Measurements from ENCODE around the gene HPCAL4.

HPCAL4 gene

GRCh38 chr1:39699419-39699818 is 8.2 kb upstream of the HPCAL4 start:
- H3K27me3 ChIP-seq (ENCODE audit: insufficient read depth, low read length): peaks cover 100% of the 10 kb centered on the region
- no peak overlapping the region for H3K9ac ChIP-seq (ENCODE audit: low read depth, low read length)
- no peaks in the 10 kb centered on the region for H3K36me3 ChIP-seq (ENCODE audit: insufficient read depth, low read depth, low read length)
- no peak overlapping the region for H3K4me3 ChIP-seq (ENCODE audit: low read length)
- no peak overlapping the region for H3K27ac ChIP-seq (ENCODE audit: low read length)
- H3K4me1 ChIP-seq (ENCODE audit: insufficient read depth, low read length): peaks cover 18% of the 10 kb centered on the region; the same call in 1 of the 2 replicates
- H3K9me3 ChIP-seq (ENCODE audit: insufficient read depth, low read depth, low read length): no peaks in the 10 kb centered on the region

- Histone ChIP-seq H3K9ac (ENCODE audit: low read depth, low read length) (no peak overlapping the region), H3K4me3 (ENCODE audit: low read length) (no peak overlapping the region), H3K27ac (ENCODE audit: low read length) (no peak overlapping the region), H3K9me3 (ENCODE audit: insufficient read depth, low read depth, low read length) (no peaks in the 10 kb centered on the region), H3K4me1 (ENCODE audit: insufficient read depth, low read length) (peaks cover 19% of the 10 kb centered on the region; the same call in 1 of the 2 replicates), H3K36me3 (ENCODE audit: insufficient read depth, low read depth, low read length) (no peaks in the 10 kb centered on the region), H3K27me3 (ENCODE audit: insufficient read depth, low read length) (peaks cover 100% of the 10 kb centered on the region)
These were observed 7.3 kb upstream of the HPCAL4 start for GRCh38 chr1:39698568-39698967.

GRCh38 chr1:39696448-39696847 is 5.2 kb upstream of the HPCAL4 start:
- Histone ChIP-seq H3K27ac (ENCODE audit: low read length) (no peak overlapping the region), H3K9ac (ENCODE audit: low read depth, low read length) (no peak overlapping the region), H3K27me3 (ENCODE audit: insufficient read depth, low read length) (peaks cover 100% of the 10 kb centered on the region), H3K36me3 (ENCODE audit: insufficient read depth, low read depth, low read length) (no peaks in the 10 kb centered on the region), H3K4me1 (ENCODE audit: insufficient read depth, low read length) (peaks cover 16% of the 10 kb centered on the region; the same call in 1 of the 2 replicates), H3K9me3 (ENCODE audit: insufficient read depth, low read depth, low read length) (no peaks in the 10 kb centered on the region), H3K4me3 (ENCODE audit: low read length) (no peak overlapping the region)

GRCh38 chr1:39695016-39695415 is 3.8 kb upstream of the HPCAL4 start:
- no peak overlapping the region for H3K27ac ChIP-seq (ENCODE audit: low read length)
- peaks cover 8% of the 10 kb centered on the region; the same call in 1 of the 2 replicates for H3K4me1 ChIP-seq (ENCODE audit: insufficient read depth, low read length)
- no peaks in the 10 kb centered on the region for H3K36me3 ChIP-seq (ENCODE audit: insufficient read depth, low read depth, low read length)
- H3K9ac ChIP-seq (ENCODE audit: low read depth, low read length): no peak overlapping the region
- H3K4me3 ChIP-seq (ENCODE audit: low read length): no peak overlapping the region
- peaks cover 100% of the 10 kb centered on the region for H3K27me3 ChIP-seq (ENCODE audit: insufficient read depth, low read length)
- H3K9me3 ChIP-seq (ENCODE audit: insufficient read depth, low read depth, low read length): no peaks in the 10 kb centered on the region

- H3K27ac ChIP-seq (ENCODE audit: low read length): no peak overlapping the region
- no peak overlapping the region for H3K4me3 ChIP-seq (ENCODE audit: low read length)
- H3K9ac ChIP-seq (ENCODE audit: low read depth, low read length): no peak overlapping the region
- no peaks in the 10 kb centered on the region for H3K36me3 ChIP-seq (ENCODE audit: insufficient read depth, low read depth, low read length)
- H3K9me3 ChIP-seq (ENCODE audit: insufficient read depth, low read depth, low read length): no peaks in the 10 kb centered on the region
- peaks cover 100% of the 10 kb centered on the region for H3K27me3 ChIP-seq (ENCODE audit: insufficient read depth, low read length)
- peaks cover 8% of the 10 kb centered on the region; the same call in 1 of the 2 replicates for H3K4me1 ChIP-seq (ENCODE audit: insufficient read depth, low read length)
These were observed 2.8 kb upstream of the HPCAL4 start for GRCh38 chr1:39694026-39694425.

- H3K9me3 ChIP-seq (ENCODE audit: insufficient read depth, low read depth, low read length): no peaks in the 10 kb centered on the region
- peaks cover 8% of the 10 kb centered on the region; the same call in 1 of the 2 replicates for H3K4me1 ChIP-seq (ENCODE audit: insufficient read depth, low read length)
- peak overlapping the region; percentile 56; the same call in 1 of the 2 replicates for H3K4me3 ChIP-seq (ENCODE audit: low read length)
- no peak overlapping the region for H3K27ac ChIP-seq (ENCODE audit: low read length)
- H3K36me3 ChIP-seq (ENCODE audit: insufficient read depth, low read depth, low read length): no peaks in the 10 kb centered on the region
- no peak overlapping the region for H3K9ac ChIP-seq (ENCODE audit: low read depth, low read length)
- H3K27me3 ChIP-seq (ENCODE audit: insufficient read depth, low read length): peaks cover 100% of the 10 kb centered on the region
These were observed 1.2 kb upstream of the HPCAL4 start for GRCh38 chr1:39692152-39693074.

GRCh38 chr1:39690794-39691382 is 345 bp downstream of the HPCAL4 start:
- Histone ChIP-seq H3K9ac (ENCODE audit: low read depth, low read length) (no peak overlapping the region), H3K27ac (ENCODE audit: low read length) (no peak overlapping the region), H3K9me3 (ENCODE audit: insufficient read depth, low read depth, low read length) (no peaks in the 10 kb centered on the region), H3K36me3 (ENCODE audit: insufficient read depth, low read depth, low read length) (no peaks in the 10 kb centered on the region), H3K27me3 (ENCODE audit: insufficient read depth, low read length) (peaks cover 100% of the 10 kb centered on the region), H3K4me3 (ENCODE audit: low read length) (peak overlapping the region; percentile 56; the same call in 1 of the 2 replicates), H3K4me1 (ENCODE audit: insufficient read depth, low read length) (peaks cover 8% of the 10 kb centered on the region; the same call in 1 of the 2 replicates)

GRCh38 chr1:39690225-39690624 is 1.0 kb downstream of the HPCAL4 start:
- no peak overlapping the region for H3K9ac ChIP-seq (ENCODE audit: low read depth, low read length)
- H3K4me3 ChIP-seq (ENCODE audit: low read length): no peak overlapping the region
- H3K27ac ChIP-seq (ENCODE audit: low read length): no peak overlapping the region
- H3K27me3 ChIP-seq (ENCODE audit: insufficient read depth, low read length): peaks cover 98% of the 10 kb centered on the region
- no peaks in the 10 kb centered on the region for H3K9me3 ChIP-seq (ENCODE audit: insufficient read depth, low read depth, low read length)
- peaks cover 8% of the 10 kb centered on the region; the same call in 1 of the 2 replicates for H3K4me1 ChIP-seq (ENCODE audit: insufficient read depth, low read length)
- H3K36me3 ChIP-seq (ENCODE audit: insufficient read depth, low read depth, low read length): no peaks in the 10 kb centered on the region

- no peak overlapping the region for H3K4me3 ChIP-seq (ENCODE audit: low read length)
- no peaks in the 10 kb centered on the region for H3K9me3 ChIP-seq (ENCODE audit: insufficient read depth, low read depth, low read length)
- no peak overlapping the region for H3K9ac ChIP-seq (ENCODE audit: low read depth, low read length)
- H3K27me3 ChIP-seq (ENCODE audit: insufficient read depth, low read length): peaks cover 98% of the 10 kb centered on the region
- H3K4me1 ChIP-seq (ENCODE audit: insufficient read depth, low read length): peaks cover 3% of the 10 kb centered on the region; the same call in 1 of the 2 replicates
- H3K36me3 ChIP-seq (ENCODE audit: insufficient read depth, low read depth, low read length): no peaks in the 10 kb centered on the region
- H3K27ac ChIP-seq (ENCODE audit: low read length): no peak overlapping the region
These were observed 1.6 kb downstream of the HPCAL4 start for GRCh38 chr1:39689635-39690034.

- H3K4me1 ChIP-seq (ENCODE audit: insufficient read depth, low read length): no peaks in the 10 kb centered on the region; the same call in 1 of the 2 replicates
- H3K27me3 ChIP-seq (ENCODE audit: insufficient read depth, low read length): peaks cover 98% of the 10 kb centered on the region
- H3K27ac ChIP-seq (ENCODE audit: low read length): no peak overlapping the region
- H3K9me3 ChIP-seq (ENCODE audit: insufficient read depth, low read depth, low read length): no peaks in the 10 kb centered on the region
- no peak overlapping the region for H3K4me3 ChIP-seq (ENCODE audit: low read length)
- no peaks in the 10 kb centered on the region for H3K36me3 ChIP-seq (ENCODE audit: insufficient read depth, low read depth, low read length)
- H3K9ac ChIP-seq (ENCODE audit: low read depth, low read length): no peak overlapping the region
These were observed 2.0 kb downstream of the HPCAL4 start for GRCh38 chr1:39689214-39689613.

GRCh38 chr1:39688706-39689105 is 2.5 kb downstream of the HPCAL4 start:
- peaks cover 98% of the 10 kb centered on the region for H3K27me3 ChIP-seq (ENCODE audit: insufficient read depth, low read length)
- no peak overlapping the region for H3K27ac ChIP-seq (ENCODE audit: low read length)
- no peaks in the 10 kb centered on the region for H3K36me3 ChIP-seq (ENCODE audit: insufficient read depth, low read depth, low read length)
- no peak overlapping the region for H3K4me3 ChIP-seq (ENCODE audit: low read length)
- no peak overlapping the region for H3K9ac ChIP-seq (ENCODE audit: low read depth, low read length)
- H3K9me3 ChIP-seq (ENCODE audit: insufficient read depth, low read depth, low read length): no peaks in the 10 kb centered on the region
- H3K4me1 ChIP-seq (ENCODE audit: insufficient read depth, low read length): no peaks in the 10 kb centered on the region

Data from iPS-20b (cell line).